ENCODE measurements around the gene CHST10. TPM values are rescaled to one million over a fixed set of nuclear protein-coding genes. Genes with fewer than 3 reads are reported as not detected.
A peak's percentile ranks its signal among the peaks of the same experiment; 100 is the strongest.
"Not testable (repeated sequence)": the region's sequence is repeated elsewhere in the genome, so short reads cannot be mapped to it uniquely, and the experiment has no call there.

CHST10 gene
- total and polyA plus RNA-seq, 8 donors: 2.4 to 67.1 (median 3.5) TPM; not detected in 2

DNA sequence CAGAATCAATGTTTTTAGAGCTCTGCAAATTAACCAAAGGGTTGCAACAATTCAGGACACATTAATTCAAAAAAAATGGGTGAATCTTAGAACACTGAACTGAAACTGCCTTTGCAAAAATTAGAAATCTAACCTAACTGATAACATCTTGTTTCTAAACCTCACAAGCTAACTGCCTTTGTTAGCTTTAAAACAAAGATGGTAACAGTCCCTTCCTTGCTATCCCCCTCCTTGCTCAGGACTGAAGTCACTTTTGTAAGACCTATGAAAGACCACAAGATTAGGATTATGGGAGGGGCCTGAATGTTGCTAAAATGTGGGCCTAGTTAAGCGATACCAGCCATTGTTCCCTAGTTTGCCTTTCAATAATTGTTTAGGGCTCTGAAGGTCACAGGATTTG lies 50.3 kb downstream of the CHST10 start:
- 43 to 70% (median 64%) methylated on average over 1 of the region's 1 CpG for WGBS, 5 donors
- no peaks in the 10 kb centered on the region for H3K36me3 ChIP-seq
- no peak overlapping the region for H3K4me3 ChIP-seq
- no peaks in the 10 kb centered on the region for H3K27me3 ChIP-seq
- peaks cover 0 to 13% (median 2%) of the 10 kb centered on the region in 4 donors for H3K4me1 ChIP-seq
- TF ChIP-seq EP300 (IDR thresholded peaks at IDR 0.05) (no peak), POLR2AphosphoS5 (IDR thresholded peaks at IDR 0.05) (no peak), POLR2A (IDR thresholded peaks at IDR 0.05) (no peak)
- TF ChIP-seq, protein P1, sequence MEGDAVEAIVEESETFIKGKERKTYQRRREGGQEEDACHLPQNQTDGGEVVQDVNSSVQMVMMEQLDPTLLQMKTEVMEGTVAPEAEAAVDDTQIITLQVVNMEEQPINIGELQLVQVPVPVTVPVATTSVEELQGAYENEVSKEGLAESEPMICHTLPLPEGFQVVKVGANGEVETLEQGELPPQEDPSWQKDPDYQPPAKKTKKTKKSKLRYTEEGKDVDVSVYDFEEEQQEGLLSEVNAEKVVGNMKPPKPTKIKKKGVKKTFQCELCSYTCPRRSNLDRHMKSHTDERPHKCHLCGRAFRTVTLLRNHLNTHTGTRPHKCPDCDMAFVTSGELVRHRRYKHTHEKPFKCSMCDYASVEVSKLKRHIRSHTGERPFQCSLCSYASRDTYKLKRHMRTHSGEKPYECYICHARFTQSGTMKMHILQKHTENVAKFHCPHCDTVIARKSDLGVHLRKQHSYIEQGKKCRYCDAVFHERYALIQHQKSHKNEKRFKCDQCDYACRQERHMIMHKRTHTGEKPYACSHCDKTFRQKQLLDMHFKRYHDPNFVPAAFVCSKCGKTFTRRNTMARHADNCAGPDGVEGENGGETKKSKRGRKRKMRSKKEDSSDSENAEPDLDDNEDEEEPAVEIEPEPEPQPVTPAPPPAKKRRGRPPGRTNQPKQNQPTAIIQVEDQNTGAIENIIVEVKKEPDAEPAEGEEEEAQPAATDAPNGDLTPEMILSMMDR (IDR thresholded peaks at IDR 0.05): no peak
- no peak for DNase-seq
- no peak overlapping the region for H3K27ac ChIP-seq
- intact Hi-C loops (cut with DNase I; ENCODE audit: low total_unique reads): no loop called here
- H3K9me3 ChIP-seq: peaks cover 3 to 39% (median 23%) of the 10 kb centered on the region in 4 donors

DNA sequence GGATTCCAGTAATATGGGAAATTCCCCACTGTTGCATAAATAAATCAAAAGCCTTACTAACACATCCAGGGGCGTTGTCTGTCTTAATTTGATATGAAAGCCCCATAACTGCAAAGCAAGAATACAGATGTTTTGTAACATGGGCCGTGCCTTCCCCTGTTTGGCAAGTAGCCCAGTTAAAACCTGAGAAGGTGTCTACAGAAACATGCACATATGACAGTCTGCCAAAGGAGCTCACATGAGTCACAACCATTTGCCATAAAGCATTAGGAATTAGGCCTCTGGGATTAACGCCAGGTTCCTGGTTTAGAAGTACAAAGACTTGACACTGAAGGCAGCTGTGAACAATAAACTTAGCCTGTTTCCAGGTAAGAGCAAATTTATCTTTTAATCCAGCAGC lies 52.0 kb downstream of the CHST10 start:
- no peak for TF ChIP-seq EP300 (IDR thresholded peaks at IDR 0.05)
- TF ChIP-seq, protein P1 (IDR thresholded peaks at IDR 0.05): no peak
- peak in 1 of 3 donors; percentile 61 for TF ChIP-seq POLR2AphosphoS5 (IDR thresholded peaks at IDR 0.05)
- peak; percentile 23 to 44 for DNase-seq
- Histone ChIP-seq H3K27me3 (no peaks in the 10 kb centered on the region), H3K27ac (no peak overlapping the region), H3K9me3 (peaks cover 3 to 43% (median 24%) of the 10 kb centered on the region in 4 donors), H3K36me3 (no peaks in the 10 kb centered on the region), H3K4me3 (no peak overlapping the region), H3K4me1 (peaks cover 0 to 13% (median 2%) of the 10 kb centered on the region in 4 donors)
- intact Hi-C loops (cut with DNase I; ENCODE audit: low total_unique reads): no loop called here
- WGBS, 5 donors: 15 to 34% (median 24%) methylated on average over 3 of the region's 3 CpGs

DNA sequence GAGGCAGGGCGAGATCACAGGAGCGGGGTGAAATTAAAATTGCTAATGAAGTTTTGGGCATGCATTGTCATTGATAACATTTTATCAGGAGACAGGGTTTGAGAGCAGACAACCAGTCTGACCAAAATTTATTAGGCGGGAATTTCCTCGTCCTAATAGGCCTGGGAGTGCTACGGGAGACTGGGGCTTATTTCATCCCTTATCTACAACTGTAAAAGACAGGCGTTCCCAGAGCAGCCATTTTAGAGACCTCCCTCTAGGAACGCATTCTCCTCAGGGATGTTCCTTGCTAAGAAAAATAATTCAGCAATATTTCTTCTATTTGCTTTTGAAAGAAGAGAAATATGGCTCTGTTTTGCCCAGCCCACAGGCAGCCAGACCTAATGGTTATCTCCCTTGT lies 55.2 kb downstream of the CHST10 start:
- H3K4me1 ChIP-seq: peaks cover 0 to 13% (median 2%) of the 10 kb centered on the region in 4 donors
- H3K27me3 ChIP-seq; intact Hi-C loops (cut with DNase I; ENCODE audit: low total_unique reads); H3K36me3 ChIP-seq; DNase-seq; H3K27ac ChIP-seq; H3K4me3 ChIP-seq: not testable (repeated sequence)
- H3K9me3 ChIP-seq: peaks cover 3 to 29% (median 16%) of the 10 kb centered on the region in 4 donors
- WGBS, 5 donors: 93 to 94% (median 93%) methylated on average over 7 of the region's 7 CpGs

DNA sequence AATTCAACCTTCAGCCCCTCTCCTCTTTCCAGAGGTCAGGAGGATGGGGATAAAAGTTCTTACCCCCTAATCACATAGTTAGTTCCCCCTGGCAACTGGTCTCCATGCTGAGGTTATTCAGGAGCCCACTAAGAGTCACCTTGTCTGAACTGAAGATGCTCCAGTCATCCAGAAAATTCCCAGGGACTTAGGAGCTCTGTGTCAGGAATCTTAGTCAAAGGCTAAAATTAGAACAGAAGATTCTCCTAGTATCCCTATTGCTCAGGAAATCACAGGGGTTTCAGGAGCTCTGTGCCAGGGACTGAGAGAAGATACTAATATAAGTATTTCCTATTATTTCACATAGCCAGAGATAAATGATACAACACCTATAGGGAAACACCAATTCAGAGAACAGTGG lies 57.9 kb downstream of the CHST10 start:
- Histone ChIP-seq H3K27ac (no peak overlapping the region), H3K36me3 (no peaks in the 10 kb centered on the region), H3K4me3 (no peak overlapping the region), H3K4me1 (peaks cover 0 to under 1% (median 0%) of the 10 kb centered on the region in 4 donors), H3K9me3 (peaks cover 3 to 29% (median 16%) of the 10 kb centered on the region in 4 donors), H3K27me3 (no peaks in the 10 kb centered on the region)
- intact Hi-C loops (cut with DNase I; ENCODE audit: low total_unique reads): no loop called here
- DNase-seq: no peak
- no peak for TF ChIP-seq EP300 (IDR thresholded peaks at IDR 0.05)
- TF ChIP-seq, protein P1 (IDR thresholded peaks at IDR 0.05): no peak

DNA sequence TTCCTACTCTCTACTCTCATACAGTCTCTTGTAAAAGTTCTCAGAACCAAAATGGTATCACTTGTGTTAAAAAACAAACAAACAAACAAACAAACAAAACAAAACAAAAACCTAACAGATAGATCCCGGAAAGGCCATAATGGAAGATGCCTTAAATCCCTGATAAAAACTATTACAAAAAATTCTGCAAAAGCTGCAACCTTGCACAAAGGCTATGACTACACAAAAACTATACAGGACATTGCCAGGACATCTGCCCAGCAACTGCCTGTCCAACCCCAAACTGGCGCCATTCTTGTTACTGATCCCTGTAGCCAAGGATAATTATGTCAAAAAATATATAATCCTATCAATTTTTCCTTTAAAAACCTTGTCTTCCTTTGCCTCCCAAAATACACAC lies 58.9 kb downstream of the CHST10 start:
- no peak overlapping the region for H3K4me3 ChIP-seq
- intact Hi-C loops (cut with DNase I; ENCODE audit: low total_unique reads): no loop called here
- TF ChIP-seq EP300 (IDR thresholded peaks at IDR 0.05) (no peak), POLR2AphosphoS5 (IDR thresholded peaks at IDR 0.05) (no peak), POLR2A (IDR thresholded peaks at IDR 0.05) (no peak)
- TF ChIP-seq, protein P1 (IDR thresholded peaks at IDR 0.05): no peak
- 88 to 97% (median 93%) methylated on average over 2 of the region's 2 CpGs for WGBS, 5 donors
- H3K4me1 ChIP-seq: no peaks in the 10 kb centered on the region
- DNase-seq: no peak
- peaks cover 3 to 29% (median 16%) of the 10 kb centered on the region in 4 donors for H3K9me3 ChIP-seq
- no peaks in the 10 kb centered on the region for H3K27me3 ChIP-seq
- no peak overlapping the region for H3K27ac ChIP-seq
- H3K36me3 ChIP-seq: no peaks in the 10 kb centered on the region

Measured in stomach (tissue), 9 donors.